NCI-H1436 treated with DMSO at 0.1 percent for 48 hours (cell line): ENCODE measurements around the gene TNNI3K.

Experiments used
- DNase-seq: peaks from one replicate; lab custom pipeline; 2025; lab: John Stamatoyannopoulos, UW

The TNNI3K gene

DNA sequence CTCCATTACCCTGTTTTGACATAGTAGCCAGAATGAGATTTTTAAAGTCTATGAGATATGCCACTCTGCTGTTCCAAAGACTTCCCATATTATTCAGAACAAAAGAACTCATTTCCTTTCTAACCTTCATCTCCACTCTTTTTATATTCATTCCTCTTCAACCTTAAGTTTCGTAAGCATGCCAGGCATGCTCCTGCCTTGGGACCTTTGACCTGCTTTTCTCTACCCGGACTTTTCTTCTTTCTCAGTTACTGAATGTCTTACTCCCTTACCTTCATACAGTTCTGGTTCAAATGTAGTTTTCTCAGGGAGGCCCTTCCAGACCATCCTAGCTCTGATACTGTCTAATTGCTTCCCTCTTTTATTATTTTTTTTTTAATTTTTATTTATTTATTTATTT lies 81.1 kb downstream of the TNNI3K start:
- DNase-seq, result no peak

DNA sequence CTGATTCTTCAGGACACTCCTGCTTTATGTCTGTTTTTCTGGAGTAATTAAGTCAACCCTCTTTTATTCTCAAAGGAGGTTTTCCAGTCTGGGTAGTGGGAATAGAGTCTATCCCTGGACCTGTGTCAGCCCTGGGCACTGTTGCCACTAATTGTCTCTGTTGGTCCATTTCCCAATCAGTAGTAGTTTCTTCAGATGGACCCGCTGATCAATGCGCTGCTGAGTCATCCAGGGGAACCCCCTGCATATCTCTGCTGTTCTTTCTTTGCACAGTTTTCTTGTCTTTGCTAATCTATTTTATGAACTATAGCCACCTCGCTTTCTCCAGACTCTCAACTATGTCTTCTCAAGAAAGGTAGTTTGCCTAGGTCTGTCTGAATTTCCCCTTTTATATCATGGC lies 82.5 kb downstream of the TNNI3K start:
- DNase-seq, result no peak

DNA sequence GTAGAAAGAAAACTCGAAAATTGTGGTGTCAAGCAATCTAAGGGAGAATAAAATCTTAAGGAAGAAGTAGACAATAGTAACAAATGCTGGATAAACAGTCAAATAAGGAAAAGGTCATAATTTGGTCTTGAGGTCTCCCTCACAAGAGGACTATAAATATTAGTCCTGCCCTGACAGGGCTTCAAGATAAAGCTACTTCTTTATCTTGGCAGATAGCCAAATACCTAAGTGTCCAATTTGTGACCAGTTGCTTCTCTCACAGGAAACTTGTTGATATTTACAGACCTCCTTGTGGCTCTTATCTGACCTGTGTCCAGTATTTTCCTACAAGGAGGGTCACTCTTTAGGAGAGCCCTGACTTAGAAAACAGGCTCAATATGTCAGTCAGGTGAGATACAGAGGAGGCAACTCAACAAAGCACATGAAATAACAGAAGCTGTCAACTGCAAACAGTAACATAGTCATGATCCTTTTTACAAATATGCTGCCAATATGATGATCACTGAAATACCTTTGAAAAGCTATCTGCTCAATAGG lies 88.8 kb downstream of the TNNI3K start:
- no peak for DNase-seq

DNA sequence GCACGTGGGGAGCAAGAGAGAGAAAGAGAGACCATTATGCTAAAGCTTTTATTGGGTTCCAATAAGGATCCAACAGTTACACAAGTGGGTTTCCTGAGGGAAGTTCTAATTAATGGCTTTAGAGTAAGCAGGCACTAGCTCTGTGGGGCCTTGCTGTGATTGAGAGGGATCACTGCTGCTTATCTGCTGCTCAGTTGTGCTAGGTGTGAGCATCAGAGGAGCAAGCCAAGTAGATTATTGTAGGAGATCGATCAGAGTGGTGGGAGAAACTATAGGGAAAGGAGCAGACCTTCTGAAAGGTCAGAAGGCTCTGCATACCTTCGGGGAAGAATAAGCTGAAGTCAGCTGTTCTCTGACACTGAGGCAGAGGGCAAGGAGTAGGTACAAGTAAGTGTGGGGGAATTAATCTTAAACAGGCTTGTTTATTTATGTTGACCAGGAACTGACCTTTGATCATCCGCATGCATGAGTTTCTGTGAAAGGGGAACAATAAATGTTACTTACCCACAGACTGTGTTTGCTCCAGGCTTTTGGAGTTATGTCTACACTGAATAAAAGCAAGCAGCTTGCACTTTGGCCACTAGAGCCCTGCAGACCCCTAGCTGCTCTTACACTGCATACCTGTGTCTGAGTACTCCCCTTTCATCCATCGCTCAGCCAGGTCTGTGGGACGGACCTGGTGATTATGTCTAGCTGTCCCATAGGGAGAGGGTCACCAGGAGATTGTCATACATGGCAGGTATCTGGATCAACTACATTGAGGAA lies 89.7 kb downstream of the TNNI3K start:
- no peak for DNase-seq

DNA sequence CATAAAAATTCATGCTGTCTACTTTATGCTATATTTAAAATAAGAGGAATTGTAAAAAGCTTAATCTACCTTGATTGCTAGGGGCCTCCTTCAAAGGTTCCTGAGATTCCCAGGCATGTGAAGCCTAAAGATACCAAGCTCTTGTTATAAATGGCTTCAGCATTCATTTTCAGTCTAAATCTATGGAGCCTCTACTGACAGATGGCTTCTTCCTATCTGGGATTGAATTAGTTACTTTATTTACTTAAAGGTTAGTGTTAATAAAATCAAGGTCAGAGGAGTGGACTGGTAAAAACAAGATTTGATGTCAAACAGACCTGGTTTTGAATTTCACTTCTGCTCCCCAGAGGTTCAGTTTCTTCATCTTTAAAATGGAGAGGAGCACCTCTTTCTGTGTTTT lies 93.7 kb downstream of the TNNI3K start:
- DNase-seq, result no peak

DNA sequence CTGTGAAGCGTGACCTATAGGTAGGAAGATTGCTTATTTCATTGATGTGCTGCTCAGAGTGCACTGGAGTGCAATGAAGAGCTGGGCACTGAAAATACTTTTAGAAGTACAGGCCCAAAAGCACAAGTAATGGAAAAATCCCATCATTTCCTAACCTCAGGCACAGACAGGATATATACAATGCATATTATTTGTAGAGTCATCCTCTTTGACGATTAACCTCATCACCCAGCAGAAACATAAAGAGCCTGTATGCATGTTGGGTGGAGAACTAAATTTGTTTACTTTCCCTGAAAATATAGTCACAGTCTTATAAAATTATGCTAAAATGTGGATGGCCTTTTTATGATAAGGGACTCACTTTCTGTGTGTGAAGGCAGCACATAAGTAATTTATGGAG lies 98.1 kb downstream of the TNNI3K start:
- DNase-seq, result no peak

DNA sequence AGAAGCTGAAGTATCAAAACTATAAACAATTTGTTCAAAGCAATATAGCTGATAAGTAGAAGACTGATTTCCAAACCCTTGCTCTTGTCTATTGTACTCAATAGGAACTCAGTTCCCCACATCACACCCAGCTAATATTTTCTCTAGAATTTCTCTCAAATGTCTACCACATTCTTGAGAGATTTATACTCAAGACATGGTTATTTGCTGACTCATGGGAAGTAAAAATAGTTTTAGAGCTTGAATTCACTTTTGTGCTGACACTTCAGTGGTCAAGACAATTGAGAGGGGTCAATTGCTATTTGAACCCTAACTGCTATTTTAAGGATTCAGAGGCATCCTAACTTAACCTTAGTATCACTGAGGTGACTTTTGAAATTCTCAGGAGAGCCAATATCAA lies 99.0 kb downstream of the TNNI3K start:
- no peak for DNase-seq

DNA sequence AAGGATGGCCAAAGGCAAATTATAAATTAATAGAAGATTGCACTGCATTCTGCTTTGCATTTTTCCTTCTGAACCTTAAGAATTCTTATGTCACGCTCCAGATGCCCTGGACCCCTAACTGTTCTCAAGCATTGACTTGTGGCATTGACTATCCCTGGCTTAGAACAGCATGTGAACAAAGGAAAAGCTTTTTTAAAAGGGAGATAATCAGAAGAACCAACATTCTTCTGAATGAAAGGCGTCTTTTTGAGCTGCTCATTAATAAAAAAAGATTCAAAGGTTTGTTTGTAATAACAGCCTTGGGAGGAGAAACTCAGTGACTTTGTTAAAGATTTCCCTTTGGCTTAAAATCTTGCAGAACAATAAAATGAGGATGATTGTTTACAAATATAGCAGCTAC lies 105.5 kb downstream of the TNNI3K start:
- DNase-seq, result no peak

DNA sequence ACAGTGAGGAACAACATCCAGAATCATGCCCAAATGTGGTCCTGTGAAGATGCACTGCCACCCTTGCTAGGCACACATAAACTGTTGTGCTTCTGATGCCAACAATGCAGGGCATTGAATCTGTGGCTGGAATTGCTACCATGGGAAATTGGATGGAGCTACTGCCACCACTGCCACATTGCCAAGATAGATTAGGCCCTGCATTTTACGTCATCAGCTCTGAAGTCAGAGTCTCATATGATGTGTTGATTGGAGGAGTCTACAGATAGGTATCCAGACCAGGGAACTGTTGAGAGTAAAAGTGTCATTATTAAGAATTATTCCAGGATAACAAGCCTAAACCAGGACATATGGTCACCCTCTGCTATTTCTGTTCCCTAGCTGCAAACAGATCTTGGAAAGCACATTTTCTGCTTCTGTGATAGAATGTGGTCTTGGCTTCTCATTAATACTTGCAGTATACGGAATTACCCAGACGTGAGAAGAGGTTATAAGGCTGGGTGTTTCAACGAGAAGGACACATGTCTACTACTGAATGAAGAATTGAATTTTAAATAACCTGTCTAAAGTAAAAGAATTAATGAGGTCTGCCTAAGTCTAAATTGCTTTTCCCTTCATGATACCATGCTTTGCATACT lies 106.6 kb downstream of the TNNI3K start:
- no peak for DNase-seq

DNA sequence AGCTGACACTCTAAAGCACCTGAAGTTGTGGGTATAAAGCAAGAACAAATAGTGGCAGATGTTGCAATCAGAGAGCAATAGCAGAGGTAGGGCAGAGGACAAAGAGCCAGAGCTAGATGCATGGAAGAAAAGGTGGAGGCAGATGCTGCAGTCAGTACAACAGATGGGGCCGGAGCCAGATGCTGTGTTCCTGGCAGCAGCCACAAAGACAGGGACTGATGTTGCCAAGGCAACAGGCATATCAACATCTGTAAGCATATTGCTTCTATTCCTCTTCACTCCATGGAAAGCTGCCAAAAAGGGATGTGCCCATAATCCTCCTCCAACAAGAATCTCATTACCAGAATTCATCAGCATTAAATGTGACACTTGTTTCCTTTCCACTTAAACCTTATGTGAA lies 108.0 kb downstream of the TNNI3K start:
- DNase-seq, result no peak

DNA sequence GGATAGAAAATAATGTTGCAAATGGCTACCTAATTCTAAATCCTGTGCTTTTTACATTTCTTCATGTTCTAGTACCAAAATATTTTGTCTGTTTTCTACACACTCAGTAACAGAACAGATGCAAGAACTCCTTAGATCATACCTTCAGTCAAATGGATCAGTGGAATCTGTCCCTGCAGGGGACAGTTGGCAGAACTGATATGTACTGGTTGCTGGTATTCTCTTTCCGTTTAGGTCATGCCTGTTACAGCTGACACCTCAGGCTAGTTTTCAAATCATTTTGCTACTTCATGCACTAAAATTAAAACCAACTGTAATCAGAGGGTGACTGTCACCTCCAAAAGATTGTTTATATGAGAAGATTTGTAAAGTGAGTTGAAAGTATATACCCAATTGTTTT lies 109.2 kb downstream of the TNNI3K start:
- no peak for DNase-seq

DNA sequence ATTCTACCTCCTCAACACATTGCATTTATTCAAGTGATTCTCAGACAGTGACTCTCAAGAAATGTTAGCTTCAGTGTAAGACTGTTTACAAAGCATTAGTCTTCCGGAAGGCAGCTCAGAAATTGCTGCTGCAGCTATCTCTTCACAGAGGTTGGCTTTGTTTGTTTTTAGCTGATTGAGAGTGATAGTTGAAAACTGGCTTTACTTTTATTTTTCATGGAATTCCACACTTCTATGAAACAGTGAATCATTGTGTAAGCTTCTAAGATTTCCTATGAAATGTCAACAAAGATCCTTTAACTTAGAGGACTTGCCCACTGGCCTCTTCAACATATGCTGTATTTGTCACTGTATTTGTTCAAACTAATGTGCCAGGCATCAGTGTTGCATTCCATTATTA lies 121.3 kb downstream of the TNNI3K start:
- DNase-seq, result no peak

DNA sequence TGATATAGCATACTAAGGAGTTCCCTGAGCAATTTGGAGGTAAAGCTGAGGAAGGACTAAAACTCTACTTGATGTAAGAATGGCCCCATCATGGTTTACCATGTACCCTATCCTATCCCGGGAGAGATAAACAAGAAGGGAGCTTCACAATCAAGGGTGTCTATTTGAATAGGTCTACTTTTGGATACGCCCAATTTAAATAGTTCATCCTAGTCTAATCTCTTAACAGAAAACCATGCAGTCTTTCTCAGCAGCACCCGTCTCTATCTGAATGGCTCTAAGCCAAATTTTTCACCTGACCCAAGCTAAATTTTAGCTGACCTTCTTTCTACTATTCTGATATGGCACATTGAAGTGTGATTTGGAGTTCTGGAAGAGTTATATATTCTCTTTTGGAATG lies 122.0 kb downstream of the TNNI3K start:
- DNase-seq, result no peak

DNA sequence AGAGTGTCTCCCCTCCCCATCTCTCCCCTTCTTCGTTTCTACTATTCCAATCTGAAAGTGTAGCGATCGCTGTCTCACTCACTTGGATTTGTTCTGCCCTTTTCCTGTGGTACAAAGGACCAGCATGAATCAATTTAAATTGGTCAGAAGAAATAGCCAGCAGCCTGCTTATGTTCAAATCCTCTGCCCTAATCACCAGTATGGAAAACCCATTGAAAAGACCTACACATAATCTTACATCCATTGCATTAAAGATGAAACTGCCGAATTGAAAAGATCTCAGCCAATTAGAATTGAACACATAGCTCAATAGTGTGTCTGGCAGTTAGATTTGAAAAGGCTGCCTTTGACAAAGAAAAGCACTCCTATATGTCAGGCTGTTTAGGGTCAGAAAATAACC lies 122.6 kb downstream of the TNNI3K start:
- no peak for DNase-seq

DNA sequence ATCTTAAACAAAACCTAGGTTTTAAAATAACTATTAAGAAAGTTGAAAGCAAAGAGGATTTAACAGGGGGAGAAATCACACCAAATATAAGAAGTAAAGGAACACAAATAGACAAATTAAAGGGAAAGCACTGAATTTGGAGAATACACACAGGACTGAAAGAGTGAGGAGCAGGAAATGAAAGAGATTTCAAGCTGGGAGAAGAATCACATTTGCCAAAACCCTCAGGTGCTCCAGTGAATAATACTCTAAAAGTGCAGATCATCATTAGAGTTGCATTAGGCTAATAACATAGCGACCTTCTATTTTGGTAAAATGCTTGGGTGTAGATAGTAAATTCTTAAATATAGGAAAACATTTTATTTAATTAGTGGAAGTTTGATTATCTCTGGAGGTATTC lies 127.5 kb downstream of the TNNI3K start:
- no peak for DNase-seq

DNA sequence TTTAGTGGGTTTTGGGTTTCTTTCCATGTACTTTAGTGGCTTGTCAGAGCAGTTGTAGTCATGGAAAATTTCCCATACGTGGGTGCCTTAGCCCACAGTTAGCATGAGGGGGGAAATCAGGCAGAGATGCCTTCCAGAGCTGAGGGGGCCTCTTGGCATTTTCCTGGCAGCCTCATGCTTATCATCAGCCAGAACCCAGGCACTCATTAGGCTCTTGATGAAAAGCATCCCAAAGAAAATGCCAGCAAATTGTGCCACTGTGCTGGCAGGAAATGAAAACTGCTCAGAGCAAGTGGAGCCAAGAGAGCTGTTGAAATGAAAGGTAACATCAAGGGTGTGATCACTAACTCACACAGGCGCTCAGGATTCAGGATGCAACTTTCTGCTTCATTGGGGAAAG lies 128.0 kb downstream of the TNNI3K start:
- DNase-seq, result no peak

DNA sequence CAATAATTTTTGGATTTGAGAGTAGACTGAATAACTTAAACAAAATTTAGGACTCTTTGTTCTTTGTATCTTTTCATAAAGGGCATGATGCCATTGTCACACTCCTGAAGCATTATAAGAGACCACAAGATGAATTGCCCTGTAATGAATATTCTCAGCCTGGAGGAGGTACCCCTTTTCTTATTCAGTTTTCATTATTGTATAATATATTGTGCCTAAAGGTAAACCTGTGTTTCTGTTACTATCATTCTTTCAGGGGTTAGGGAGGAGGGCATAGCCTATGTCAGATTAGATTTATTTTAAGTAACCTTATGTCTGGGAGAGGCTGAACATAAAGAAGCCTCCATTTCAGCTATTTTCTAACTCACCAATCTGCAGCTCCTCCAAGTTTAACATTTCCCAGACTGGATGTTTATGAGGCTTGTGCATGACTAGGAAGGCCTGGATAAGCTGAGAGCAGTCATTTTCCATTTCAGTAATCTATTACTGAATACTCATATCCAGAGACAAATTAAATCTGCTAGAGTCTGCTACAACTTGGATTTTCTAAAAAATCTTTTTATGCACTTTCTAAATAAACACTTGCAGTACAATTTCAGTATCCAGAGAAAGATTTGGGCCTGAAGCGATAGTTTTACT lies 132.1 kb downstream of the TNNI3K start:
- DNase-seq, result no peak

DNA sequence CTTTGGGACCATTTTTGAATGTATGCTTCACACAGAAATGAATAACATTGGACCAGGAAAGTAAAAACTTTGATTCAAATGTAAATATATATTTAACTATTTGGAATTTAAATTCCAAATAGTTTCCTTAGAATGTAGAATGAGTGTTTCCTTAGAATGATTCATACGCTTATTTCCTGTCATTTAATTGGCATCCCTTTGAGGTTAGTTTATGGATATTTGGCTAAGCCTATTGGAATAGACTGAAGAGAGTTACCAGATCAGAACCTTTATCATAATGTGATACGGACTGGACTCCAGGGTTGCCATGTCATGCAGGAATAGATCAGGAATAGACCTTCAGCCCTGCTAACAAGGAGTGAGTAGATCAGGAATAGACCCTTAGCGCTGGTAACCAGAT lies 133.1 kb downstream of the TNNI3K start:
- DNase-seq, result no peak

DNA sequence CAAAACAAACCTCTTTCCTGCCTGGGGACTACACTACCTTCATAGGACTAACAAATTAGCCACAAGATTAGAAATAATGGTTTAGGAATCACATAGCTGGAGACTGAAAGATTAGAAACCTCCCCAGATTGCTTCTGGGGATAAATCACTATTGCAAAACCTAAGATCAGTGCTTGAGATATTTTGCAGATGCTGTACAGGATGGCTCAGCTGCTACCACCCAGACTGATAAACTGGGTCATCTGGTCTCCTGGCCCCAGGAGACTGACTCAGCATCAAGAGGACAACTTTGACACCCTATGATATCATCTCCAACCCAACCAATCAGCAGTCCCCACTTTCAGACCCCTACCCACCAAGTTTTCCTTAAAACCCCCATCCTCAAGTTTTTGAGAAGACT lies 140.2 kb downstream of the TNNI3K start:
- DNase-seq, result no peak

DNA sequence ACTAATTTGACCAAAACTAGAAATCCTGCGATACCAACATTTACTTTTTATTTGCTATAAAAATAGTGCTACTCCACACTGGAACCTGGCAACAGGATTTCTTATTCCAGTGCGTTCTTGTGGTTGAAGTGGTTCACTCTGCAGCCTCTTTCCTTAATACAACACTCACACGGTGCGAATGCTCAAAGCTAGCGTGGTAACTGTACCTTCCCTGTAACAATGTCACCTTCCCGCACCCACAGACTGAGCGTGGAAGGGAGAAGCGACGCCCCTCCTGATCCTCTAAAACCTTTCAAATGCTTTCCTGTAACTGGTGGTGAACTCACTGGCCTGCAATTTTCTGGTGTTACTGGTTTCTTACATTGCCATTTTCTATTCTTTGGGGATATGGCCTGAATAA lies 145.1 kb downstream of the TNNI3K start:
- DNase-seq, result no peak

DNA sequence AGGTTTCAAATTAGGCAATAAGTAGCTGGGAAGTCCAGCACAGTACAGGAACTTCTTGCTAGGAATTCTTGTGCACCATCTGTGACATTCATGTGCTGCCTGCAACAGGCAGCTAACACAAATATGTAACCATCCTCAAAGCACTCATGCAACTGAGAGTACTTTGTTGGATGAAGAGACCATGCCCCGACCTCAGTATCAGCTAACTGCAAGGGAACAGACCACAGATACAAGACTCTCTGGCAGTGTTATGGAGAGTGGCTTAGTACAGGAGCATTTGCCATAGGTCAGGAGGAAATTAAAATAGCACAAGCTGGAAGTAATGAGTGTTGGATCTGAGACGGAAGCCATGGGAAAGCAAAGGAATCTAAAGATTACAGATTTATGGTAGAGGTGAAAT lies 153.7 kb downstream of the TNNI3K start:
- no peak for DNase-seq

DNA sequence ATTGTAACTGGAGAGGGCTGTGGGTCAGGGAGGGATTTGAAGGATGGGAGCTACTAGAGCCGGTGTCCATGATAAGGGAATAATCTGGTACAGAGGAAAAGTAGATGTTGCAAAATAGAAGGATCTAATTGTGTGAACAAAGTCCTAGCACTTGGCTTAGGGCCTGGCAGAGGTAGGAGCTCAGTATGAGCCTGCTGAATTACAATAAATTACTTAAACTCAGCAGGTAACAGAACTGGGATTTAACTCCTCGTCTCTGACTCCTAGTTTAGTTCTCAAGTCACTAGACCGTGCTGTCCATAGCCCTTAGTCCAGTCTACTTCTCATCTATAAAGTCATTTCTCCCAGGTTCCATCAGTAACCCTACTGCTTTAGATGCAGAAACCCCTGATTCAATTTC lies 157.0 kb downstream of the TNNI3K start:
- DNase-seq, result no peak

DNA sequence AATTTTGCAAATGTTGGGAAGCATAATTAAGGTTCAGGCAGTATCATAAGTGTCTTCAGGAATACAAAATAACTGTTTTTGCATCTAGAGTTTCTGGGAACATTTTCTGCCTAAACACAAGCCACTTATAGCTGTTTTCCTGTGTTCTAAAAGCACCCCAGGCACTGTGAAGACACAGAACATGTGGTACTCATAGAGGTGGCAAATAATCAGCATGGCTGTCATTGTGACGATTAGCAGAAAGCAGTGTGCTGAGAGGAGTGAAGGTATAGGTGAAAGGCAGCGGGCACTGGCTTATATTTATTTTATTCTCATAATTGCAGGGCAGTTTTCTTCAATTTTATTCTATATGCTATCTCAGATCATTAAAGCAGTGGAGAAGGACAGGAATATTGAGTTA lies 157.7 kb downstream of the TNNI3K start:
- no peak for DNase-seq
